Measurements from ENCODE around the gene DGKD.

DNA sequence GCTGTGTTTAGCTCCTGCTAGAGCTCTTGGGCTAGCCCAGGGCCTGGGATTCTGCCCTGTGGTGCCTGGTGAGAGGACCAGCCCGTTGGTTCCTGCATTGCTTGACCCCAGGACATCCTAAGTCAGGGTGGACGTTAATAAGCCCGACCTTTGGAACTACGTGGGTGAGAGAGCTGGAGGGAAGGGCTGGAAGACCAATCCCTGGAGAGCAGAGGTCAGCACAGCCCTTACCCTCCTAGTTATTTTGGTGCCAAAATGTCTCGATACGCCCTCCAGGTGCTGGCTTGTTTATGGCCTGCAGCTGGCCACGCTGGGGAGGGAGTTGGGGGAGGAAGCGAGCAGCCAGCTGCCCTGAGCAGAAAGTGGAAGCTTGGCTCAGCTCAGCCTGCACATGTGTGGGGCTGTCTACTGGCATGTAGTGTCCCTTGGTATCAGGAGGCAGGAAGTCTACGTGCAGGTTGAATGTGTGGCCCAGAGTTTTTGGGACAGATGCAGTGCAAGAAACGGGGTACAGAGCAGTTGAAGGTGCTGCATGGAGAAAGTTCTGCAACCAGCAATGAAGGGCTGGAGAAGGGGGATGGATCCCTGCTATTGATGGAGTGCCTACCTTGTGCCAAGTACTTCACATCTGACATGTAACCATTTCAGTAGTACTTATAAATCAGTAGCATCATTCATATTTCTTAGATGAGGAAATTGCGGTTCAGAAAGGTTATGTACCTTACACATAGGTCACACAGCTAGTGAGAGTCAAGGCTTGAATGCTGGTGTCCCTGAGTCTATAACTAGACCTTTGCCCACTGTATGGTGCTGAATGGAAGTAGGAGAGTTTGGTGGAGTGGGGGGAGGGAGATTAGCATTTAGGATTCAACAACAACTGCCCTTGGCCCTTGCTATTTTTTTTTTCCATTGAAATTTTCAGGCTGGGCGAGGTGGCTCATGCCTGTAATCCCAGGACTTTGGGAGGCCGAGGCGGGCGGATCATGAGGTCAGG, 5.0 kb upstream of the DGKD start:
- no peak for TF ChIP-seq ZNF8 (CRISPR knock-in tag; IDR thresholded peaks at IDR 0.05)
- TF ChIP-seq, protein P1, sequence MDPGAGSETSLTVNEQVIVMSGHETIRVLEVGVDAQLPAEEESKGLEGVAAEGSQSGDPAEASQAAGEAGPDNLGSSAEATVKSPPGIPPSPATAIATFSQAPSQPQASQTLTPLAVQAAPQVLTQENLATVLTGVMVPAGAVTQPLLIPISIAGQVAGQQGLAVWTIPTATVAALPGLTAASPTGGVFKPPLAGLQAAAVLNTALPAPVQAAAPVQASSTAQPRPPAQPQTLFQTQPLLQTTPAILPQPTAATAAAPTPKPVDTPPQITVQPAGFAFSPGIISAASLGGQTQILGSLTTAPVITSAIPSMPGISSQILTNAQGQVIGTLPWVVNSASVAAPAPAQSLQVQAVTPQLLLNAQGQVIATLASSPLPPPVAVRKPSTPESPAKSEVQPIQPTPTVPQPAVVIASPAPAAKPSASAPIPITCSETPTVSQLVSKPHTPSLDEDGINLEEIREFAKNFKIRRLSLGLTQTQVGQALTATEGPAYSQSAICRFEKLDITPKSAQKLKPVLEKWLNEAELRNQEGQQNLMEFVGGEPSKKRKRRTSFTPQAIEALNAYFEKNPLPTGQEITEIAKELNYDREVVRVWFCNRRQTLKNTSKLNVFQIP (CRISPR knock-in tag; IDR thresholded peaks at IDR 0.05; ENCODE audit: borderline replicate concordance, low read depth) = no peak
- no peak for TF ChIP-seq PATZ1 (CRISPR knock-in tag; IDR thresholded peaks at IDR 0.05; ENCODE audit: borderline replicate concordance)
- no peak for TF ChIP-seq ARNTL (CRISPR knock-in tag; IDR thresholded peaks at IDR 0.05; ENCODE audit: borderline replicate concordance, low read depth)

All from SK-N-SH treated with all-trans-retinoic acid at 6 μM for 48 hours (cell line).